NCI-H2227 (cell line): ENCODE measurements around the gene PDE4D.
"Not testable (repeated sequence)": the region's sequence is repeated elsewhere in the genome, so short reads cannot be mapped to it uniquely, and the experiment has no call there.

Experiments
- DNase-seq: peaks from one replicate; lab custom pipeline; 2025; ENCODE audit not compliant: unreplicated experiment; lab: John Stamatoyannopoulos, UW

Gene PDE4D

GRCh38 chr5:59486508-59486907, 407.0 kb downstream of the PDE4D start:
- no peak for DNase-seq

- no peak for DNase-seq
These were observed 407.7 kb downstream of the PDE4D start for GRCh38 chr5:59485629-59486439.

- DNase-seq = no peak
These were observed 408.4 kb downstream of the PDE4D start for GRCh38 chr5:59485107-59485506.

GRCh38 chr5:59484618-59485017, 408.9 kb downstream of the PDE4D start:
- no peak for DNase-seq

GRCh38 chr5:59483971-59484472, 409.5 kb downstream of the PDE4D start:
- no peak for DNase-seq

GRCh38 chr5:59479086-59479485, 414.4 kb downstream of the PDE4D start:
- DNase-seq = no peak

GRCh38 chr5:59474324-59474723, 419.2 kb downstream of the PDE4D start:
- DNase-seq = no peak

- no peak for DNase-seq
These were observed 419.9 kb downstream of the PDE4D start for GRCh38 chr5:59473611-59474010.

- DNase-seq = no peak
These were observed 422.1 kb downstream of the PDE4D start for GRCh38 chr5:59471463-59471862.

GRCh38 chr5:59467969-59468368, 425.6 kb downstream of the PDE4D start:
- no peak for DNase-seq

GRCh38 chr5:59466271-59466670, 427.3 kb downstream of the PDE4D start:
- no peak for DNase-seq

- no peak for DNase-seq
These were observed 428.6 kb downstream of the PDE4D start for GRCh38 chr5:59464969-59465368.

- not testable (repeated sequence) for DNase-seq
These were observed 429.8 kb downstream of the PDE4D start for GRCh38 chr5:59463618-59464166.

GRCh38 chr5:59462956-59463355, 430.6 kb downstream of the PDE4D start:
- DNase-seq = no peak

GRCh38 chr5:59460368-59461153, 433.0 kb downstream of the PDE4D start:
- DNase-seq = no peak

- DNase-seq = no peak
These were observed 434.4 kb downstream of the PDE4D start for GRCh38 chr5:59458966-59459729.

GRCh38 chr5:59458321-59458720, 435.2 kb downstream of the PDE4D start:
- no peak for DNase-seq

- DNase-seq = no peak
These were observed 443.5 kb downstream of the PDE4D start for GRCh38 chr5:59449905-59450644.

- DNase-seq = no peak
These were observed 447.2 kb downstream of the PDE4D start for GRCh38 chr5:59446356-59446755.

GRCh38 chr5:59445741-59446140, 447.8 kb downstream of the PDE4D start:
- DNase-seq = no peak
